GM18951 (cell line): Measurements from ENCODE around the gene PROC.

Experiments
- POLR2A ChIP-seq: IDR thresholded peaks from 4 replicates; pipeline ENCODE4 v1.6.1; 2011; ENCODE audit warnings: mild to moderate bottlenecking; ENCODE audit not compliant: insufficient read length, insufficient read depth; ENCODE audit errors: extremely low read depth
- in situ Hi-C: fragments of 300-500 bp; cut with MboI; formaldehyde crosslinking; loops from one replicate; pipeline ENCODE4 v1.12.0; 2022; ENCODE audit warnings: low sequenced_read_pairs, mixed read lengths, inconsistent platforms; ENCODE audit not compliant: unreplicated experiment

The PROC gene

DNA sequence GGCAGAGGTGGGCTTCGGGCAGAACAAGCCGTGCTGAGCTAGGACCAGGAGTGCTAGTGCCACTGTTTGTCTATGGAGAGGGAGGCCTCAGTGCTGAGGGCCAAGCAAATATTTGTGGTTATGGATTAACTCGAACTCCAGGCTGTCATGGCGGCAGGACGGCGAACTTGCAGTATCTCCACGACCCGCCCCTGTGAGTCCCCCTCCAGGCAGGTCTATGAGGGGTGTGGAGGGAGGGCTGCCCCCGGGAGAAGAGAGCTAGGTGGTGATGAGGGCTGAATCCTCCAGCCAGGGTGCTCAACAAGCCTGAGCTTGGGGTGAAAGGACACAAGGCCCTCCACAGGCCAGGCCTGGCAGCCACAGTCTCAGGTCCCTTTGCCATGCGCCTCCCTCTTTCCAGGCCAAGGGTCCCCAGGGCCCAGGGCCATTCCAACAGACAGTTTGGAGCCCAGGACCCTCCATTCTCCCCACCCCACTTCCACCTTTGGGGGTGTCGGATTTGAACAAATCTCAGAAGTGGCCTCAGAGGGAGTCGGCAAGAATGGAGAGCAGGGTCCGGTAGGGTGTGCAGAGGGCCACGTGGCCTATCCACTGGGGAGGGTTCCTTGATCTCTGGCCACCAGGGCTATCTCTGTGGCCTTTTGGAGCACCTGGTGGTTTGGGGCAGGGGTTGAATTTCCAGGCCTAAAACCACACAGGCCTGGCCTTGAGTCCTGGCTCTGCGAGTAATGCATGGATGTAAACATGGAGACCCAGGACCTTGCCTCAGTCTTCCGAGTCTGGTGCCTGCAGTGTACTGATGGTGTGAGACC is at the start of gene PROC:
PROC (plus strand) TSS at position 128 of the 812 bp plus-strand sequence. CDS start 1,516 bp downstream, outside the sequence.
- TF ChIP-seq POLR2A = no peak
- in situ Hi-C loops = no loop called here

DNA sequence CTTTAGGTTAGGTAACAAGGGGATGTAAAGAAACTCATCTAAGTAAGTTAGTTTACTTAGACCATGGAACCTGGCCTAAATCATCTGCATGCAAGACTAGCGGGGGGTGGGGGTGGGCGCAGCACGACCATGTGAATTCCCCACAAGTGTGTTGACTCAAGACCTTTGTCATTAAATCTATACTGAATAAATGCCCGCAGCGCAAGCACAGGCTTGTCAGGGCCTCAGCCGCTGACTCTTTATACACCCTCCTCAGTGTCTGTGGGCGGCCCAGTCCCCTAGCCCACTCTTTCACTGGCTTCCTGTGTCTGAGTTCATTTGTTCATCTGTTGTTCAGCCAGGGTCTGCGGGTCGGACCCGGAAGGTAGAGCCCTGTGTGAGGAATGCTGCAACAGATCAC is 48.2 kb upstream of the PROC start:
- in situ Hi-C loops = no loop called here
- TF ChIP-seq POLR2A = no peak

GRCh38 chr2:127371037-127371436 is 47.2 kb upstream of the PROC start:
- in situ Hi-C loops = no loop called here
- no peak for TF ChIP-seq POLR2A

GRCh38 chr2:127373362-127374083 is 44.7 kb upstream of the PROC start:
- in situ Hi-C loops = no loop called here
- no peak for TF ChIP-seq POLR2A

GRCh38 chr2:127376257-127376656 is 42.0 kb upstream of the PROC start:
- no peak for TF ChIP-seq POLR2A
- in situ Hi-C loops = no loop called here

GRCh38 chr2:127377262-127377661 is 41.0 kb upstream of the PROC start:
- TF ChIP-seq POLR2A = no peak
- in situ Hi-C loops = no loop called here

- TF ChIP-seq POLR2A = no peak
- in situ Hi-C loops = no loop called here
These were observed 39.5 kb upstream of the PROC start for GRCh38 chr2:127378720-127379119.

DNA sequence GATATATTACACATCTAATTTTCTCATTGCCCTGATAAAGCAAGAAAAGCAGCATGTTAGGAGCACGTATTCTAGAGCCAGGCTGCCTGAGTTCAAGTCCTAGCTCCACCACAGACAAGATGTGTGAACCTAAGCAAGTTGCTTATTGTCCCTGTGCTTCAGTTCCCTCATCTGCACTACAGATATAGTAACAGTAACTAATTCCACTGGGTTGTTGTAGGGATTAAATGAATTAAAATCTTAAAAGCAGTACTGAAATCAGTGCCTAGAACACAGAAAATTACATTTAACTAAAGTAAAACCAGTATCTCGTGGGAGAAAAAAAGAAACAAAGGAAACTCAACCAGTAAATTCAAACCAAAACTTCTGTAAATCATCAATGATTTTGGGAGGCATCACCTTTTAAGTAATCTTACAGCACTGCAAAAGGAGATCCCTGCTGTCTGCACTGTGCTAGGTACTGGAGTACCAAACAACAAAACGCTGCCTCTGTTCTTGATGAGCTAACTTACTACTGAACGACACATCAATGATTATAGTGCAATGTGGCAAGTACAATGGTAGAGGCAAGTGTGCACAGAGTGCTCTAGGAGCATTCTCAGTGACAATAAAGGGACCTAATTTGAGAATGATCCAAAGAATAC is 38.4 kb upstream of the PROC start:
- in situ Hi-C loops = no loop called here
- TF ChIP-seq POLR2A = no peak

DNA sequence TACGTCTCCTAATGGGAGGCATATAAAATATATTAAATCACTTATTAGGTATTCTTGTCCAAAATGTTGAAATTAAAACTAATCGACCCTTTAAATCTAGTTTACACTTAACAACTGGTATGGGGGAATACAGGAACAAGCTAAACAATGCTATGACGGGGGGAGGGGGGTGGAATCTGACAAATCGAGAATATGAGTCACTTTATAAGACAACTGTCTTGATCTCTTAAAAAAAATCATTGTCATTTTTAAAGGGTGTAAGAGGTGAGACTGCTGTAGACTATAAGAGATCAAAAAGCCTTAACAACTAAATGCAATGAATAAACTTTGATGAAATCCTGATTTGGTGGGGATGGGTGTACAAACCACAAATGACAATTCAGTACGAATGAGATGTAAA is 36.5 kb upstream of the PROC start:
- in situ Hi-C loops = no loop called here
- no peak for TF ChIP-seq POLR2A

DNA sequence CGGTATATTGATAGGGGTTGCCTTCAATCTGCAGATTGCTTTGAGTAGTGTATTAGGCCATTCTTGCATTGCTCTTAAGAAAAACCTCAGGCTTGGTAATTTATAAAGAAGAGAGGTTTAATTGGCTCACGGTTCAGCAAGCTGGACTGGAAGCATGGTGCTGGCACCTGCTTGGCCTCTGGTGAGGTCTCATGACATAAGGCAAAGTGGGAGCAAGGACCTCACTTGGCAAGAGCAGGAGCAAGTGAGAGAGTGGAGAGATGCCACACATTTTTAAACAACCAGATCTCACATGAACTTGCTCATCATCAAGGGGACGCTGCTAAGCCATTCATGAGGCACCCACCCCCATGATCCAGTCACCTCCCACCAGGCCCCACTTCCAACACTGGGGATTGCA is 35.4 kb upstream of the PROC start:
- in situ Hi-C loops = no loop called here
- TF ChIP-seq POLR2A = no peak

- in situ Hi-C loops = no loop called here
These were observed 33.7 kb upstream of the PROC start for GRCh38 chr2:127384529-127384928.

DNA sequence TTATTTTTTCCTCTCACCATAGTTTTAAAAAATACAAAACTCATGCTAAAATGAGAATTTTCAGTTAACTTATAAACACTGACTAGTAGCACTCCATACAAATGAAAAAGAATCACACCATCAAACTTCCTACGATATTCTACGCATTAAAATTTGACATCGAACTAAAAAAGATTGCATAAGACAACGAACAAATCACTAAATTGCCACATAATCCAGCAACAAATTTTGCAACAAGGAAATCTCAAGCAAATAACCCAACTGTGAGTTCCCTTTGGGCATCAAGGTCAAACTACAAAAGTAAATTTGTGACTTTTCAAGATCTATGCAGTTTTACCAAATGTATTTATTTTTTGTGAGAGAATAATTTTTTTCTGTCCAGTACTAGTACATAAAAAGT is 32.0 kb upstream of the PROC start:
- no peak for TF ChIP-seq POLR2A
- in situ Hi-C loops = no loop called here

More at GRCh38 chr2:127384529-127384928, 33.7 kb upstream of the PROC start:
- no peak for TF ChIP-seq POLR2A

GRCh38 chr2:127386764-127387654 is 31.2 kb upstream of the PROC start:
- TF ChIP-seq POLR2A = no peak
- in situ Hi-C loops = no loop called here
